Activated gamma-delta T cell treated with Interleukin-2 at 50 U/mL for 16 hours (primary cell): ENCODE measurements around the gene OR2T1.
"Not testable (repeated sequence)": the region's sequence is repeated elsewhere in the genome, so short reads cannot be mapped to it uniquely, and the experiment has no call there.

Source experiments
- DNase-seq: peaks from one replicate; pipeline ENCODE4 v3.0.0-alpha.2; 2020

OR2T1 gene

GRCh38 chr1:248436303-248436702 lies 33.5 kb downstream of the OR2T1 start:
- DNase-seq: not testable (repeated sequence)

- DNase-seq: not testable (repeated sequence)
Measured at GRCh38 chr1:248438668-248439067, 35.8 kb downstream of the OR2T1 start.

GRCh38 chr1:248439283-248439682 lies 36.4 kb downstream of the OR2T1 start:
- DNase-seq: not testable (repeated sequence)

GRCh38 chr1:248442500-248443277 lies 39.8 kb downstream of the OR2T1 start:
- not testable (repeated sequence) for DNase-seq

- not testable (repeated sequence) for DNase-seq
Measured at GRCh38 chr1:248444603-248445002, 41.8 kb downstream of the OR2T1 start.

GRCh38 chr1:248445399-248445798 lies 42.6 kb downstream of the OR2T1 start, which contains the start of gene OR2T2:
Gene OR2T2 (plus strand): TSS chr1:248445637. CDS start chr1:248452798, 7,161 bp downstream.
- not testable (repeated sequence) for DNase-seq

- DNase-seq: not testable (repeated sequence)
Measured at GRCh38 chr1:248448409-248449074, 45.7 kb downstream of the OR2T1 start.

- DNase-seq: not testable (repeated sequence)
Measured at GRCh38 chr1:248449821-248450465, 47.1 kb downstream of the OR2T1 start.

- not testable (repeated sequence) for DNase-seq
Measured at GRCh38 chr1:248450466-248451145, 47.8 kb downstream of the OR2T1 start.

GRCh38 chr1:248453619-248454018 lies 50.8 kb downstream of the OR2T1 start:
- DNase-seq: not testable (repeated sequence)

- not testable (repeated sequence) for DNase-seq
Measured at GRCh38 chr1:248455045-248455444, 52.2 kb downstream of the OR2T1 start.

- not testable (repeated sequence) for DNase-seq
Measured at GRCh38 chr1:248456635-248457034, 53.8 kb downstream of the OR2T1 start.
